HCEC 1CT (cell line): ENCODE measurements around the gene EDN1.
"Not testable (repeated sequence)": the region's sequence is repeated elsewhere in the genome, so short reads cannot be mapped to it uniquely, and the experiment has no call there.

ENCODE experiments used
- DNase-seq: peaks from one replicate; pipeline ENCODE4 v3.0.0-alpha.2; 2017

Gene EDN1

GRCh38 chr6:12295558-12296254, 5.5 kb downstream of the EDN1 start:
- DNase-seq, result no peak

- peak; percentile 78 for DNase-seq
Measured at GRCh38 chr6:12296255-12296573, 6.1 kb downstream of the EDN1 start.

GRCh38 chr6:12296604-12297003, 6.4 kb downstream of the EDN1 start:
- no peak for DNase-seq

DNA sequence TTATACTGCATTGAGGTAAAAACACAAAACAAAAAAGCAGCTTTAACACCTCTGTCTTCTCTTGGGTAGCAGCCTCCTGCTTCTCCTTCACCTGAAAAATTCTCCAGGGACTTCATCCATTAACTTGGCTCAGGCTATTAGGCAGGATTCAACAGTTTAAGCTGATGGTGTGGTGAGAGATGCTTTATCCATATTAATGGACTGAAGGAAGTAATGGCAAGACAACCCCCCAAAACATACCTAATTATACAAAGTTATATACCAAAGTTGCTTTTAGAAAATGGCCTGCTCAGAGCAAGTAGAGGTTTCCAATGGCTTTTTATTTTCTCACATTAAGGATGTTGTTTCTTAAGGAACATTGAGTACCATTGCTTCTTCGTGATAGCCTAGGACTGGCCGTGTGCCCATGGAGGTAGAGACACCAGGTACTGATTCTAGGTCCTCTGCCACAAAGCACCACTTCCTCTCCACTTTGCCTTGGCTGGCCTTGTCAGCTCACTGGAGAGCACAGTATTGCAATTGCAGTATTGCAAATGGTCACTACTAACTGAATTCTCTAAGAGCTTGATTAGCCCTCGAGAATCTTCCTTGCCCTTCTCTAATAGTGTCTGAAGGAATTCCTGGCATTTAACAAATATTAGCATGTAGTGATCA, 7.3 kb downstream of the EDN1 start:
- no peak for DNase-seq

- DNase-seq, result no peak
Measured at GRCh38 chr6:12298017-12298978, 8.1 kb downstream of the EDN1 start.

DNA sequence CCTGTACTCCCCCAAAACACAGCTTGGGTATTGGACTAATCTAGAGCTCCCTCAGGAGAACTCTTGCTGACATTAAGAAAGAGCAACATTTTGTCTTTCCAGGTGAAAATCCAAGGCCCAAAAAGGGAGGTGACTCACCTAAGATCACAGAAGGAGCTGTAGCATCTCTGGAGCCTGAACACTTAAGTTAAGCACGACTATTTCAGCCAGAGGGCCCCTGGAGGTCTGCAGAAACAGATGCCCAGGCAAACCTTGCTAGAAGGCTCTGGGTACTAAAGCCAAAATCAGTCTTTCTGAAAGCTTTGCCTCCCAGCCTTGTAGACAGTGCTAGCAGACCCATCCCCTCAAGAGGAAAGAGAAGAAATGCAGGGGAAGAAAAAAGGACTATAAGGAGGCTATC, 8.8 kb downstream of the EDN1 start:
- DNase-seq, result no peak

DNA sequence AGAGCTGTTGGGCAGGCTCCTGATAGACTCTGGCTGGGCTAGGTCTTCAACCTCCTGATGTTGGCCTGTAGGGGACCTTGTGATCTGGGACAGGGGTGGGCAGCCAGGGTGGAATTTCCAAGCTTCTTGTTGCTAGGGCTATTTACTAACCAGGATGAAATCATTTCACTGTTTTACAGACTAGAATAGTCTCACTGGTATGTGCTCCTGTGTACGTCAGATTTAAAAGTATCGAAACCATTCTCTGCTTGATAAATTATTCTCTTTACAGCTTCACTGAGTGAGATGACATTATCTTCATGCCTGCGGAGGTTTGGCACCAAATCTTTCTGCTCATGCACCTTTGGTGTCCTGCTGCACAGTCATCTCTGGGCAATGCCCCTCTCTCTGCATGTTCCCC, 10.9 kb downstream of the EDN1 start:
- no peak for DNase-seq

- no peak for DNase-seq
Measured at GRCh38 chr6:12304487-12304886, 14.3 kb downstream of the EDN1 start.

GRCh38 chr6:12309070-12309469, 18.9 kb downstream of the EDN1 start:
- DNase-seq, result no peak

- DNase-seq, result peak; percentile 35
Measured at GRCh38 chr6:12311106-12311505, 20.9 kb downstream of the EDN1 start.

DNA sequence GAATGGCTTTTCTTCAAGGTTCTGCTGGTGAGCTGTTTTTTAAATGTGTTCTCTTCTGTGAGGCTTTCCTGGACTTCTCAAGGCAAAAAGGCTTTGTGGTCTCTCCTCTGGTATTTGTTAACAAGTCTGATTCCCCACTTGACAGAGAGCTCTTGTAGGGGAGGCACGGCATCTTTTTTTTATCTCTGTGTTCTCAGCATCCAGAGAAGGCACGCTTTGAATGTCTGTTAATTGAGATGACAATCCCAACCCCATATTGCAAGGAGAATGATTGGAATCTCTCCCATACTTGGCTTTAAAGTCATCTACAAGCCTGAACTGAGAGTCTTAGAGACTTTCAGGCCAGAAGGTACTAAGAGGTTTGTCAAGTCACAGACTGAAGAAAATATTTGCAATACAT, 22.6 kb downstream of the EDN1 start:
- DNase-seq, result no peak

GRCh38 chr6:12313306-12313991, 23.3 kb downstream of the EDN1 start:
- no peak for DNase-seq

GRCh38 chr6:12313992-12314589, 23.9 kb downstream of the EDN1 start:
- DNase-seq, result no peak

DNA sequence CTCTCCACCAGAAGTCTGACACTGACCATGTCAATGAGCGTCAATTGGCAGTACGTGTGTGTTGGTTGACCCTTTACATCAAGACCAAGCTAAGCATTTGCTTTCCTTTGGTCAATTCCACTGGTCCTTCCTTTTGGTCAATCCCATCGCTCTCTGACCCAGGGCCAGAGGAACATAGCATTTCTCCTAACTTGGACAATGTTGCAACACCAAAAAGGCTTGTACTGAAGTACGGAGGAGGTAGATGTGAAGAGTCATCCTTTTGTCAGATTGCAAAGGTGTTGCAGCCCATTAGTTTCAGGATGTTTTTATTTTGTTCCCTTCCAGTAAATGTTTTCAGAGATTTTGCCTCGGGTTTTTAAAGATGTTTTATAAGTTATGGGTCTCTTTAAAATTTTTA, 24.6 kb downstream of the EDN1 start:
- no peak for DNase-seq

GRCh38 chr6:12315292-12316081, 25.3 kb downstream of the EDN1 start:
- DNase-seq, result no peak

- no peak for DNase-seq
Measured at GRCh38 chr6:12318749-12319148, 28.6 kb downstream of the EDN1 start.

DNA sequence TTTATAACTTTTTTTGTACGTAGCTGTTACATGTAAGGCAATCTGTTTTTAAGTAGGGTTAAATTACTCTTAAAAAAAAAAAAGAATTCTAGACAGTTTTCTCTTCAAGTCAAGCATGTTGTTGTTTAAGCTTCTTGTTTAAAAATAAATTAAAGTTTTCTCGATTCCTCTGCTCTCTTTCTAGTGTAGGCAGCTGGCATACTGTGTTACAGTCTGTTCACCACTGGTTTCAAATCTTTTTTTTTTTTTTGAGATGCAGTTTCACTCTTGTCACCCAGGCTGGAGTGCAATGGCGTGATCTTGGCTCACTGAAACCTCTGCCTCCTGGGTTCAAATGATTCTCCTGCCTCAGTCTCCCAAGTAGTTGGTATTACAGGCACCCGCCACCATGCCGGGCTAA, 29.9 kb downstream of the EDN1 start:
- DNase-seq, result not testable (repeated sequence)

- DNase-seq, result peak; percentile 79
Measured at GRCh38 chr6:12324099-12324498, 33.9 kb downstream of the EDN1 start.

DNA sequence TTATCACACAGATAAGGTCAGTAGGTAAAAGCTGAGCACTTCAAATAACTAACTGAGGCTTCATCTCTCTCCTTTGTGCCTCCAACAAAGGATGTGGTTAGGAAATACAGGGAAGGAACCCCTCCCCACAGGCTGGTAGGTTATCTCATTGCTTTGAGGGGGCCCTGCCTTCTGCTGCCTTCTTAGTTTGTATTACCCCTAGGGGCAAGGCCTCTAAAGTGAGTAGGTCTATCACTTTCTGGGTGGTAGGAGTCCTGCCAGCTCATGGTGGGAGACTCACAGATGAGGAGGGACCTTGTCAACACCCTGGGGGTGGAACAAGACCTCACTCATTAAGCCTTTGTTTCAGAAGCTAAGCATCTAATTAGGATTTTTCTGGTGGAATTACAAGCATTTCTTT, 34.6 kb downstream of the EDN1 start:
- DNase-seq, result no peak

GRCh38 chr6:12325872-12326271, 35.7 kb downstream of the EDN1 start:
- no peak for DNase-seq

DNA sequence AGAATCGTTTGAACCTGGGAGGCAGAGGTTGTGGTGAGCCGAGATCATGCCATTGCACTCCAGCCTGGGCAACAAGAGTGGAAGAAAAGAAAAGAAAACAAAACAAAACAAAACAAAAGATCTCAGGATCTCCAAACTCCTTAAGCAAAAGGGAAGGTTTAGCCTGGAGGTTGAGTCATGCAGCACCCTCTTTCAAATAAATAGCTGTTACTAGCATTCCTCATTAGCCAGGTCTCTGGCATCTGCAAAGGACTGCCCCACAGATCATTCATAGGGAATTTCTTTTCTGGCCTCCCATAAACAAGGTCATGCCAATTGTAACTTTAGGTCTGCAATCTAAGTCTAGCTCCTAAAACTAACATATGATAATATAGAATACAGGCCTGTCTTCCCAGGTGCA, 37.2 kb downstream of the EDN1 start:
- peak; percentile 62 for DNase-seq

DNA sequence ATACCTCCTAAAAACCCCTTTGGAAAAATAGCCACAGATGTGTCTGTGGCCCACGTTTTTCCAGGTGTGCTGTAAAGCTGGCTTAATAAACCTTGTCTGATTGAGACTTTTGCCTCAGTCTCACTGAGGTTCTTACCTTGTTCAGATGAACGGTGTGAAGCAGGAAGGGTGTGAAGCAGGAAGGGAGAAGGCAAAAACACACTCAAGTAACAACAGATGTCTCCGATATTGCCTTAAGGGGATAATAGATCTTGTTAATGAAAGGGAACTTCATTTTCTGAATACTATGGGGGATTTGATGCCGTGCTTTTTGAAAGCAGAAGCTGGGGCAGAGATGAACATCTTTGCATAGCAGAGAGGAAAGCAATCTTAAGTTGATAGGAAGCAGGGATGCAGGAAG, 37.8 kb downstream of the EDN1 start:
- no peak for DNase-seq
